ENCODE measurements around the gene ATRN.
"Not testable (repeated sequence)": the region's sequence is repeated elsewhere in the genome, so short reads cannot be mapped to it uniquely, and the experiment has no call there.

Gene ATRN

DNA sequence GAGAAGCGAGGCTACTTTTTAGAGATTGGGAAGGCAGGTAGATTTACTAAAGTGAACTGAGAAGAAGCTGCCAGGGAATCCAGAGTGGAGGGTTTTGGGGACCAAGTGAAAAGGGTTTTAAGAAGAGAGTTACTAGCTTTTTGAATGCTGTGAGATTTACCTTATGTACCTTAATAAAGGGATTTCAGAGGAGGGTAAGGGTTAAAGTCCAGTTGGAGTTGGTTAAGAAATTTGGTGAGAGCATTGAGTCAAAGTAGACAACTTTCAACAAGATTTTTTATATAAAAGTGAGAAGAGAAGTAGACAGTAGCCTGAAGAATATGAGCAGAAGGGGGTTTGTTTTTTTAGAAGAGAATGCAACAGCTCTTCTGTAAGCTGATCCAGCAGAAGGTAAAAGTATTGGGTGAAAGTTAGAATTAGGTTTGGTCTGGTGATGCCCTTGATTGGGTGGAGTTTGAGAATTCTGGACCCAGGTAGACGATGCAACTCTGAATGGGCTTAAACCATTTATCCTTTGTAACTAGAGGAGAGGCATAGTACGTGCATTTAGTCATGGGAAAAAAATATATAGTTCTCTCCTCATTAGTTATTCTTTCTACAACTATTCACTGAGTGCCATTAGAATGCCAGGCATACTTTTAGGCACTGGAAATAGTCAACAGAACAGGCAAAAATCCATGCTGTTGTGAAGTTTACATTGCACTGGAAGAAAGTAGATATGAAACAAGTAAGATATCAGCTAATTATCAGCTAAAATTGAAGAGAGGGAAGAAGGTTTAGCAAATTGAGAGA lies 44.8 kb downstream of the ATRN start:
- DNase-seq (ENCODE audit: low read depth in 2 of 2): no peak

DNA sequence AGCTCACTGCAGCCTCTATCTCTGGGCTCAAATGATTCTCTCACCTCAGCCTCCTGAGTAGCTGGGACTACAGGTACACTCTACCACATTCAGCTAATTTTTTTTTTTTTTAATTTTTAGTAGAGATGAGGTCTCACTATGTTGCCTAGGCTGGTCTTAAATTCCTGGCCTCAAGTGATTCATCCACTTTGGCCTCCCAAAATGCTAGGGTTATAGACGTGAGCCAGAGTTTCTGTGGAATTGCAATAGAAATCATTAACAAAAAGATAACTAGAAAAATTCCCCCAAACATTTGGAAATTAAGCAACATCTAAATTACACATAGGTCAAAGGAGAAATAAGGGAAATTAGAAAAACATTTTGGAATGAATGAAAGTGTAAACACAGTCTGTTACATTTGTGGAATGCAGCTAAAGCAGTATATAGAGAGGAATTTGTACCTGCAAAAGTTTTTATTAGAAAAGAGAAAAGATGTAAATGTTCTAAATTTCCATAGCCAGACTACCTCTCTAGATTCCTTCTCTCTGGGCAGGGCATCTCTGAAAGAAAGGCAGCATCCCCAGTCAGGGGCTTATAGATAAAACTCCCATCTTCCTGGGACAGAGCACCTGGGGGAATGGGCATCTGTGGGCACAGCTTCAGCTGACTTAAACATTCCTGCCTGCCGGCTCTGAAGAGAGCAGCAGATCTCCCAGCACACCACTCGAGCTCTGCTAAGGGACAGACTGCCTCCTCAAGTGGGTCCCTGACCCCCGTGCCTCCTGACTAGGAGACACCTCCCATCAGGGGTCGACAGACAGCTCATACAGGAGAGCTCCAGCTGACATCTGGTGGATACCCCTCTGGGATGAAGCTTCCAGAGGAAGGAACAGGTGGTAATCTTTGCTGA lies 51.3 kb downstream of the ATRN start:
- DNase-seq (ENCODE audit: low read depth in 2 of 2): no peak

DNA sequence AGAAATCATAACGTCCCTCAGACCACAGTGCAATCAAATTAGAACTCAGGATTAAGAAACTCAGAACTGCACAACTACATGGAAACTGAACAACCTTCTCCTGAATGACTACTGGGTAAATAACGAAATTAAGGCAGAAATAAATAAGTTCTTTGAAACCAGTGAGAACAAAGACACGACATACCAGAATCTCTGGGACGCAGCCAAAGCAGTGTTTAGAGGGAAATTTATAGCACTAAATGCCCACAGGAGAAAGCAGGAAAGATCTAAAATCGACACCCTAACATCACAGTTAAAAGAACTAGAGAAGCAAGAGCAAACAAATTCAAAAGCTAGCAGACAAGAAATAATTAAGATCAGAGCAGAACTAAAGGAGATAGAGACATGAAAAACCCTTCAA lies 53.9 kb downstream of the ATRN start:
- not testable (repeated sequence) for DNase-seq (ENCODE audit: low read depth in 2 of 2)

DNA sequence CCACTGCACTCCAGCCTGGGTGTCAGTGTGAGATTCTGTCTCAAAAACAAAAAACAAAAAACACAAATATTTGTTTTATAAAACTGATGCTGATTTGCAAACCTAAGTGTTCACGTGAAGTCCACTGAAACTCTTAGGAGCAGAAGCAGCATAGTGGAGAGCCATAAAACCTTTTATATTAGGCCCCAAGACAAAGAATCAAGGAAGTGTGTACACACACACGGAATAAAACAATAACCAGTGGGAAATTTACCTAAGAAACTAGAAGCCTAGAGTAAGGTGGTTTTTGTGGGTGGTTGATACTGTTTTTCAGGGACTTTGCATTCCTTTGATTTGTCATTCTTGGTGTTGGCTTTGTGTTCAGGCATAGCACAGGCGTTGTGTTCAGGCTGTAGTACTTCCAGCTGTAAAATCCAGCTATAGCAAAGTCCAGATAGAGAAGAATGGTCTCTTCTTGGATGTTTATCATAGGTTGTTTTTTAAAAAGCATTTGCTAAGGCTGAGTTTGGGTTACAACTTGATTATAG lies 61.3 kb downstream of the ATRN start:
- no peak for DNase-seq (ENCODE audit: low read depth in 2 of 2)

DNA sequence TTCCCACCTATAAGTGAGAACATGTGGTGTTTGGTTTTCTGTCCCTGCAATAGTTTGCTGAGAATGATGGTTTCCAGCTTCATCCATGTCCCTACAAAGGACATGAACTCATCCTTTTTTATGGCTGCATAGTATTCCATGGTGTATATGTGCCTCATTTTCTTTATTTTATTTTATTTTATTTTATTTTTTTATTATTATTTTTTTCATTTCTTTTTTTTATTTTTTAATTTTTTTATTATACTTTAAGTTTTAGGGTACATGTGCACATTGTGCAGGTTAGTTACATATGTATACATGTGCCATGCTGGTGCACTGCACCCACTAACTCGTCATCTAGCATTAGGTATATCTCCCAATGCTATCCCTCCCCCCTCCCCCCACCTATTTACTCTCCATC lies 66.9 kb downstream of the ATRN start:
- DNase-seq (ENCODE audit: low read depth in 2 of 2): not testable (repeated sequence)

DNA sequence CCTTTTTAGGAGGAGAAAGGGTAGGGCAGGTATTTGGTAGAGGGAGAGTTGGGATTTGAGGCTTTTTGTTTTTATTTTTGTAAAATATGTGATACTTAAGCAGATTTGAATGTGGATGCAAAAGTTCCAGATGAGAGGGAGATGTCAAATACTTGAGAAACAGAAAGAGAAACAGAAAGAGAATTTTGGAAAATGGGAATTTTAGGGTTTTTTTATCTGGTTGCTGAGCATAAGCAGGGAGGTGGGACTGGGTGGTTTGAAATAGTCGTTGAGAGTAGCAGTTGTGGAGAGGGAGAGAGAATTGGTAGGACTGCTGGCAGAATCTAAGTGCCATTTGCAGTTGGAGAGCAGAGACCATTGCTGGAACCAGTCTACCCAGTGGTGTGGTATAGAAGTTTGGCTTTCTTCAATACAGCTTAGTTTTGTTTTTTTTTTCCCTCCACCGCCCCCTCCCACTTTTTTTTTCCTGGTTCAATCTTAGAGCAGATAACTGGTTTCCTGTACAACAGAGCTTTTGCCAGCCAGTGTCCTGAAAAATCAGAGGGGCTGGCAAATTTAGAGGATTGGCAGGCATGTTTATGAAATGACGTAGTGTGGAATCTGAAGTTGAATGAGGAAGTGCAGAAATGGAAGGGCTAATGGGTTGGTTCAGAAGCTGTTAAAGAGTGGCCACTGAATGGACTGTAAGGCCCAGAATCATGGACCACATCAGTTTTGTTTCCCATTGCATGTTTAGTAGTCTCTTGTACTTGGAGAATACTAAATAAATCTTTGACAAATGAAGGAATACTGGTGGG lies 68.7 kb downstream of the ATRN start:
- DNase-seq (ENCODE audit: low read depth in 2 of 2): no peak

DNA sequence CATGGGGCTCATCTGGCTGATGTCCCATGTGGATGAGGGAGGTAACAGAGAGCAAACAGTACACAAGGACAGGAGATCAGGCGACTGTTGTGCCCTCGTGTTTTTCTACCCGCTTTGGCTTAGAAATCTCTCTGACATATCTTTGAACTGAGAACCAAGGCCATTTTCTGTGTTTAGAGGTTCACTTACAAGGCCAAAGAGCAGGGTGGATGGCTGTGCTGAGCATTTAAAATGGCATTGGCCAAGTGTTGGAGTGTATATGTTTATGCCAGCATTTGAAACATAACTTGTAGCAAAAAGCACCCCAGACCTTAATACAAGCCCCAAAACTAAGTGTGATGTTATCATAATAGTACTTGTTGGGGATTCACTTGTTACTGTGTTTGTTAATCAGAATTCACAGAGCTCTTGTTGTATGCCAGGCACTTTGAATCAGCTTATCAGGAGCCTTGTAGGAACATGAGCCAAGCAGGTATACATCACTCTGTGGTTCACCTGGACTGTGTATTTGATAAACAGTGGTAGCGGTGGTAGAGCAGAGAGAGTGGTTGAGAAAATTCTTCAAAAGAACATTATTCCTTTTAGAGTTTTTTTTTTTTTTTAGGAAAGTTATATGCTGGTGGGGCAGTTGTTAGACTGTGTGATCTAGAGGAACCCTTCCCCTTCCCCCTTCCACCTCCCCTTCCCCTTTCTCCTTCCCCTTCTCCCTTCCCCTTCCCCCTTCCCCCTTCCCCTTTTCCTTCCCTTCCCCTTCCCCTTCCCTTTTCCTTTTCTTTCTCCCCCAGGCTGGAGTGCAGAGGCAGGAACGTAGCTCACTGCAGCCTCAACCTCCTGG lies 71.3 kb downstream of the ATRN start:
- no peak for DNase-seq (ENCODE audit: low read depth in 2 of 2)

DNA sequence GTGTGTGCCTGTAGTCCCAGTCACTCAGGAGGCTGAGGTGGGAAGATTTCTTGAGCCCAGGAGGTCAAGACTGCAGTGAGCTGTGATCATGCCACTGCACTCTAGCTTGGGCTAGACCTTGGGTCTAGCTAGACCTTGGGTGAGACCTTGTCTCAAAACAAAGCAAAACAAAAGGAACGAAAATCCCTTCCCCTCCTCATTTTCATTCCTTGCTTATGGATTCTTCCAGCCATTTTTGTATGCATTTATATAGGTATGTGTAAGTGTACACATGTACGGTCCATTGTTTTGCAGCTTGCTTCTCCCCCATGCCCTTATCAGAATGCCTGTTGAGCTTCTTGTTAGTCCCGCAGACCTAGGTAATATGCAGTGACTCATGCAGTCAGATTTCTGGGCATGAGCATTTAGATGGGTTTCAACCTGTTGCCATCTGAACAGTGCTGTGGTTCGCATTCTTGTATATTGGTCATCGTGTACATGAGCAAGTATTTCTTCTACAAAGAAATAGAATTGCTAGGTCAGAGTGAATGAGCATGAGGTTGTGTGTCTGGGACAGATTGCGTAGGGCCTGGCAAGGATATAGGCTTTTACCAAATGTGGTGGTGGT lies 73.2 kb downstream of the ATRN start:
- no peak for DNase-seq (ENCODE audit: low read depth in 2 of 2)

DNA sequence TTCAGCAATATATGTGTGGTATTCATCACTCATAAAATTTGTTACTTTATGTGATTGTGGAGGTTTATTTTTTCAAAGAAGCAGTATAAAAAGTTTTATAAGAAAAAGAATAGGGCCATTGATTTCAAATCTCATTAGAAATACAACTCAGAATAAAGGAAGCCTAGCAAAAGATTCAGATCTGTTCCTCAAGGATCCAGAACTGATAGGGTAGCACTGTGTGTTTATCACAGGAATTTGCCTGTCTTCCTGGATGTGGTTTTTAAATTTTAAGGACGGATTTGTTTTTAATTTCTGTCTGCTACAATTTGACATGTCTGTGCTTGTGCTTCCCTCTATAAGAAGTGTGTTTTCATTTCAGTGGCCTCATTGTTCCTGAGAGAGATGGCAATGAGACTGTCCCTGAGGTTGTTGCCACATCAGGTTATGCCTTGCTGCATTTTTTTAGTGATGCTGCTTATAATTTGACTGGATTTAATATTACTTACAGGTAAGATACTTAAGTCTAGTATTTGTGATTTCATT lies 74.6 kb downstream of the ATRN start:
- DNase-seq (ENCODE audit: low read depth in 2 of 2): no peak

DNA sequence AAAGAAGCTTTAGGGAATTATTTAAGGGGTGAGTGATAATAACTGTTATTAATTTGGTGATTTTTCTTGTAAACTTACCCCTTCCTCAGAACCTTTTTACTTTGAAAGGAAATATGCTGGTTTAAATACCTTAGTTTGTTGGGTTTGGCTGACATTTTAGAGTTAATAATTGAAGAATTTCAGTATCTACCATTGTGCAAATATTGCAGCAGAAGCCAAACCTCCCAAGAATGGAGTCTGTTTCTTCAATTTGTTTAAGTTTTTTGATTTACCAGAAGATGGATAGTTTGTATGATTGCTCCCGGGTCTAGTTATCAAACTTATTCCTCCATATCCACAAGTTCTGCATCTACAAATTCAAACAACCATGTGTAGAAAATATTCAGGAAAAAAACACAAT lies 77.1 kb downstream of the ATRN start:
- no peak for DNase-seq (ENCODE audit: low read depth in 2 of 2)

DNA sequence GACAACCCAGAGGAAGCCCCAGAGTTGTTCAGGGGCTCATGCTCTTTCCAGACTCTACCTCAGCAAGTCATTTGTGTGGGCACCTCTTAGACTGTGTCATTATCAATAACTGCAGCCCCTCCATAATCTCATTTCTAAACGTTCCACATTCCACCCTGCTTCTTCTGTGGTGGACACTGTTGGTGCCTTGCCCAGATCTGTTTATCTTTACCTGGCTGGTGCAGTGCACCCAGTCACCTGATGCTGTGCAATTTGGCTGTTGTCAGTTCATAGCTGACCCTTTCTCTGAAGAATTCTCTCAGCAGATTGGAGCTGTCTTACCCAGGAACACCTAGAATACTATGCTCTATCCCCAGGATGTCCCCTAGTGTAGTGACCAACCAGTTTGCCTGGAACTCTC lies 80.0 kb downstream of the ATRN start:
- DNase-seq (ENCODE audit: low read depth in 2 of 2): no peak

DNA sequence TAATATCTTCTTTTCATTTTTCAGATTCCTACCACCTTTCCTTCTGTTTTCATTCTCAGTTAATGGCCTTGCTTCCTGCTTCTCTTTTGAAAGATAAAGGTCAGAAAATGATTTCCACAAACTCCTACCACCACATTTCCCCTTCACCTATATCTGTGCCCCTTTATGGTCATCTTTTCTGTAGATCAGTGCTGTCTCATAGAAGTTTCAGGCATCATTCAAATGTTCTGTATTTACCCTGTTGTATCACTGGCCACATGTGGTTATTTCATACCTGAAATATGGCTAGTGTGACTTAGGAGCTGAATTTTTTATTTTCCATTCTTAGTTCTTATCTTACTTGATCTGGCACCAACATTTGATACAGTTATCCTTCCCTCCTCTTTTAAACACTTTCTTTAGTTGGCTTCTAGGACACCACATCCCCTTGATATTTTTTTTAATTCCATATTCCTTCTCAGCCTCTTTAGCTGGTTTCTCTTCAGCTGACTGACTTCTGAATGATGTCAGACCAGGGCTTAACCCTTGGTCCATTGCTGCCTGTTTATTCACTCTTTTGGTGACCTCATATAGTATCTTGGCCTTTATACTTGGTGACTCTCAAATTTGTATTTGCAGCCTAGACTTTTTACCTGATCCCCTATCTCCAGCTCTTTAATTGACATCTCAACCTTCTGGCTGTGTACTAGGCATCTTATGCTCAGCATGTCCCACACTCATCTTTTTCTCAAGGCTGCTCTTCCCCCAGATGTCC lies 81.0 kb downstream of the ATRN start:
- no peak for DNase-seq (ENCODE audit: low read depth in 2 of 2)

DNA sequence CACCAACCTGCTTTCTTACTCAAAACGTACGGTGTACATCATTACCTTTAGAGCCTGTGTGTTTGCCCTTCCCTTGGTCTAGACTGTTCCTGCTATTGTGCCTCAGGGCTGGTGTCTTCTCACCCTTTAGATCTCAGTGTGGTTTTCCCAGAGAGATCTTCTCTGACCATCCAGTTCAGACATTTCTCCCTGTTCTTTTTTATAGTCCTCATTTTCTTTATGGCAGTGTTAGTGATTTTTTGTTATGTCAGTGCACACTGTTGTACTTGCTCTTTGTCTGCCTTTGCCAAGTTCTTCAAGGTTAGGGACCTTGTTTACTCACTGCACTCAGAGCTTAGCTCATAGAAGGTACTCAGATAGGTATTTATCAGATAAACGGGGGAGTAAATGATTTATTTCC lies 82.8 kb downstream of the ATRN start:
- no peak for DNase-seq (ENCODE audit: low read depth in 2 of 2)

DNA sequence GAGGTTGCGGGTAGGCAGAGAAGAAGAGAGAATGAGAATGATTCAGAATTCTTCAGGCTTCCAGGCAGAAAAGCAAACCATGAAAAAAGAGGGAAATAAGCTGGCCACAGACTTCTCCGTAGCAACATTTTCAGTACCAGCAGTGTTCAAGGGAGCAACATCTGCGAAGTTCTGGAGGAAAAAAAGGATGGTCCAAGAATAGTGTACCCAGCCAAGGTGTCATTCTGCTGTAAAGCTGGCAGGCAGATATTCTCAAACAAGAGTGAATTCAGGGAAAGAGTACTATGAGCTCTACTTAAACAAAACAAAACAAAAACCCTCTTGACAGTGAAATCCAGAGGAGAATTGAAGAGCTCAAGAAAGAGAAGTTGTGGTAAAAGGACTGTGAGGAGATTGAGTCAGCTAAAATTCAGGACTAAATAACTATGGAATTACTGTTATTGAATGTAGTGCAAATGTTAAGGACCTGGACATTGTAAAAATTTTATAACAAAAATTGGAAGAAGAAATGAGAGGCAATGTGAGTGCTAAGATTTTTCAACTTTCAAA lies 86.5 kb downstream of the ATRN start:
- no peak for DNase-seq (ENCODE audit: low read depth in 2 of 2)

DNA sequence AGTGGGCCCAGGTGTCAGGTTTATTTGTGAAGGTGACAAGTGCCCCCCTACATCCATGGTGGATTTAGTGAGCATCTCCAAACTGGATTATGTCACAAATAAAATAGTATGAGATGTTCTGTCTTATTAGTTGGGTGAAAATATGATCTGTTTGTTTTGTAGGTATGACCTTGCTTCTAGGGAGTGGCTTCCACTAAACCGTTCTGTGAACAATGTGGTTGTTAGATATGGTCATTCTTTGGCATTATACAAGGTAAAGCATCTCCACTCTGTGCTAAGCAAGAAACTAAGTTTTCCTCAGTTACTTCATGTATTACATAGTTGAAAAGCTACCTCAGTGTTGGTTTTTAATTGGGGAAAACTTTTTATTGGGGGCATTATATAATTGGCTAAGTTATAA lies 88.4 kb downstream of the ATRN start:
- DNase-seq (ENCODE audit: low read depth in 2 of 2): no peak

DNA sequence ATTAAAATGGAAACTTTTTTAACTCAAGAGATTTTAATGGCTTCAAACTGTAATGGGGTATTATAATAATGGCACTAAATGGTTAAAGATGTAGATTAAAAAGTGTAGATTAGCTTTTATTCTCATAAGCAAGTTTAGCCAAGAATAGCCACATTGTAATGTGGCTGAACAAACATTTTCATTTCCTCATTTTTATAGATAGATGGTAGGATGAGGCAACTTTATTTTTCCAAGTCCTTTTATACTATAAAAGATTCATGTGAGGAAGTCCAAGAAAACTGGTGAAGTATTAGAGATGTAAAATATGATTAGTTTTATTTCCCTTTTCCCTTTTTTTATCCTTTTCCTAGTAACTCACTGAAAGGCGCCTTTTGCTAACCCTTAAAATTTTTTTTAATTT lies 88.8 kb downstream of the ATRN start:
- DNase-seq (ENCODE audit: low read depth in 2 of 2): no peak

DNA sequence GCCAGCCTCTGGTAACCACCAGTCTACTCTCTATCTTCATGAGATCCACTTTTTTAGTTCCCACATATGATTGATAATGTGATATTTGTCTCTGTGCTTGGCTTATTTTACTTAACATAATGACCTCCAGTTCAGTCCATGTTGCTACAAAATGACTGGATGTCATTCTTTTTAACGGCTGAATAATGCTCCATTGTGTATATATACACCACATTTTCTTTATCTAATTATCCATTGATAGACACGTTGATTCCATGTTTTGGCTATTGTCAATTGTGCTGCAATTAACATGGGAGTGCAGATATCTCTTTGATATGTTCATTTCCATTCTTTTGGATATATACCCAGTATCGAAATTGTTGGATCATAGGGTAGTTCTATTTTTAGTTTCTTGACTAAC lies 89.3 kb downstream of the ATRN start:
- no peak for DNase-seq (ENCODE audit: low read depth in 2 of 2)

DNA sequence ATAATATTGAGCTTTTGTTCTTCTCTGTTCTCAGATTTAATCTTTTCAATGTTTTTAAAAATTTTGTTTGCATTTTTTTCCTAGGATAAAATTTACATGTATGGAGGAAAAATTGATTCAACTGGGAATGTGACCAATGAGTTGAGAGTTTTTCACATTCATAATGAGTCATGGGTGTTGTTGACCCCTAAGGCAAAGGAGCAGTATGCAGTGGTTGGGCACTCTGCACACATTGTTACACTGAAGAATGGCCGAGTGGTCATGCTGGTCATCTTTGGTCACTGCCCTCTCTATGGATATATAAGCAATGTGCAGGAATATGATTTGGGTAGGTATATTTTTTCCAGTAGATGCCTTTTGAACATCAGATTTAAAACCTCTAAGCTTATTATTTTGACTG lies 89.8 kb downstream of the ATRN start:
- no peak for DNase-seq (ENCODE audit: low read depth in 2 of 2)

DNA sequence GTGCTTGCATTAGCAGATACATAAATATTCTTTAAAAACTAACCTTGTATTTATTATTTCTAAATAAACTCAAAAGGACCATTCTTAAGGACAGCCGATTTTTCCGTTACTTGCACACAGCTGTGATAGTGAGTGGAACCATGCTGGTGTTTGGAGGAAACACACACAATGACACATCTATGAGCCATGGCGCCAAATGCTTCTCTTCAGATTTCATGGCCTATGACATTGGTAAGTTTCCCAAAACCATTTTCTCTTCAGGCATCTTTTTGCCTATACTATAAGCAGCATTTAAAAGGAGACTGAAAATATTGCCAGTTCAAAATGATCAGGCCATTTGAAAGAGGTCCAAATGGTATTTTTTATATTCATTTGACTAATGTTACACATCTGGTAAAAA lies 92.3 kb downstream of the ATRN start:
- DNase-seq (ENCODE audit: low read depth in 2 of 2): no peak
